Activated CD8-positive, alpha-beta memory T cell treated with anti-CD3 and anti-CD28 coated beads, Interleukin-2, amount 50 U/mL, for 48 hours (primary cell): Measurements from ENCODE around the gene IRS4.

Experiments used
- DNase-seq: peaks from one replicate; pipeline ENCODE4 v3.0.0-alpha.2; 2020

The IRS4 gene

DNA sequence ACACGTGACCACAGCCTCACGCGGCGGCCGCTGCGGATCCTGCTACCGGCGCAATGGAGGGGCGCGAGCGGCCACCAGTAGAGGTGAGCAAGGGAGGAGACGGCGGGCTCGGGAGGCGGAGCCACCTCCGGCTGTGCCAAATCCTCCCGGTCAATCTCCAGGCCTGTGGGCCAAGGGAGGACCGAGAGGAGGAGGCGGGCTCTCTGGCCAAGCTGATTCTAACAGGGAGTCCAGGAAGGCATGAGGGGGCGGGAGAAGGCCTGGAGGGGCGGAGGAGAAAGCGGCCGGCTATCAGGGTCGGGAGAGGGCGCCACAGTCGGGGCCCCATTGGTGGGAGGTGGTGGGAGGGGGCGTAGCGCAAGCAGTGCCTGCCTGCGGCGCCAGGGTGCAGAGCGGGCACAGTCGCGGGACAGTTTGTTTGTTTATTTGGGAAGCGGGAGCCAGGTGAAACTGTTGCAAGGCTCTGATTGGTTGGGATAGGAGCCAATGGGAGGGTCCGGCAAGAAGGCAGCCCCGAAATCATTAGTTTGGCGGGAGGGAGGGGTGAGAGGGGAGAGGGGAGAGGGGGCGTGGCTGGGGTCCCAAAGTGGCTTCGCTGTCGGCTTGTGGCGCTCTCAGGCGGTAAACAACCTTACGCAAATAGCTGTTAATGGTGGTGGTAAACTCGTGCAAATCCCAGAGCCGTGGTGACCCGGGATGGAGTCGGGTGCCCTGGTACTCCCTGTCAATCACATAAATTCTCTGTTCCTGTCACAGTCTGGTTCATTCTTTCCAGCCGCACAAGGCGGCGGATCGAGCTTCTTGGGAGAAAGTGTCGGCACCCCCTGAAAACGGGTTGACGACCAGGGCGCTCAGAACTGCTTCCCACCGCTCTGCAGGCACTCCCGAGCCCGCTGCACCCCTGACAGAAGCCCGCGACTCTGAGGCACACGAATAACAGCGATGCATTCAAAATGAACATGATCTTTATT is at the start of gene IRS4:
TSS of gene IRS4 (minus strand) at position 55 of the 971 bp plus-strand sequence.
- DNase-seq: no peak

- no peak for DNase-seq
Measured at GRCh38 chrX:108772549-108772948, 36.2 kb upstream of the IRS4 start.

DNA sequence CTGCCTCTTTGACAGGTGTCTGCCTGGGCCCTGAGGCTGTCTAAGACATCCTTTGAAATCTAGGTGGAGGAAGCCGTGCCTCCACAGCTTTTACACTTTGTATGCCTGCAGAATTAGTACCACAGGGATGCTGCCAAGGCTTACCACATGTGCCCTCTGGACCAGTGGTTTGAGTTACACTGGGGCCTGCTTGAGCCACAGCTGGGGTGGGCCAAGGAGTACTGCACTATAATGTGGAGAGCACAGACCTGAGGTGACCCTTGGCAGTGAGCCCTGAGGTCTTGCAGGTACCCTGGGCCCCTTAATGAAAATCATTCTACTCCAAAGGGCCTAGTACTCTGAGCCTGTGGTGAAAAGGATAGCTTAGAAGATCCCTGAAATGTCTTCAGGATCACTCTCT is 27.2 kb upstream of the IRS4 start:
- DNase-seq: no peak

- no peak for DNase-seq
Measured at GRCh38 chrX:108740299-108740774, 4.0 kb upstream of the IRS4 start.

DNA sequence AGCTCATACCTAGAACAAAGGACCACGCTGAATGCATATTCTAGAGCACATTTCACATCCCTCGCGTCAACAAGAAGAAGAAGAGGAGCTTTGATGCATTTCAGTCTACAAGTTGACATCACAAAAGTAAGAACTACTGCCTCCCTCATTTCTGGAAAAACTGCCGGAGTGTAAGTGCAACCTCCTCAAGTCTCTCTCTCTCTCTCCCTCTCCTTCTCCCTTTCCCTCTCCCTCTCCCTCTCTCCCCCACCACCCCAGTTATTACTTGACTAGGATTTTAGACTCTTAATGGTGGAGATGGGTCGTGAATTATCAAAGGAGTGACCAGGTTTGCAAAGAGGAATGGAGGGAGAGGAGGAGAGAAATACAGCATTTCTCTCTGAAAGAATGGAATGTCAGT is 1.4 kb upstream of the IRS4 start:
- DNase-seq: no peak

DNA sequence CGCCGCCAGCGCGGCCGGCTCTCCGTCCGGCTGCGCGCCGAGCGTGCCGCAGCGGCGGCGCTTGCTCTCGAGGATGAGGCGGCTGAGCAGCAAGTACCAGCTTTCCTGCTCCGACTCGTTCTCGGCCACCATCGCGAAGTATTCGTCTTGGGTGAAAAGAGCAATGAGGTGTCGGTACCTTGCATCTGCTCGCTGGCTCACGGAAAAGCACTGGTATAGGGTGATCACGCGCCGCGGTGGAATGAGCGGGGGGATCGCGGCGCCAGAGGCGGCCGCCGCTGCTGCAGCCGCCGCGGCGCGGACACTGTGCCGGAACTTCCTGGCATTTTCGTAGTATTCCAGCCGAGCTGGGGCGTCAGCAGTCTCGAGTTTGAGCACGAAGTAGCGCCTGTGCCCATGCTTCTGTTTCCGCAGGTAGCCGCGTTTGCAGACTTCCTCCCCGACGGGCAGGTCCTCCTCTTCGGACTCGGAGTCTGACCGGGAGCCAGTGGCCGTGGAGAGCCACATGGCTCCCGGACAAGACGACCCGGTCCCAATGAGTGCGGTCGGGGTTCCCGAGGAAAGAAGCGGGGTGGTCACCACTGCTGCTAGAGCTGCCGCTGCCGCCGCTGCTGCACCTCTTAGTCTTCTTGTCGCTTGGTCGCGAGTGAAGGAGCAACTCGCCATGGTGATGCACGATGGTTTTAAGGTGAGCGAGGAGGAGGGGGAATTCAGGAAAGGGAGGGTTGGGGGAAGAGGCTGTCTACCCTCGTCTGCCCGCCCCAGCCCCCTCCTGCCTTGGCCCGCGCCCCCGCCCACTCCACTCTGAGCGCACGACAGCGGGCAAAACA is 469 bp downstream of the IRS4 start:
- no peak for DNase-seq

GRCh38 chrX:108735091-108735678 is 1.2 kb downstream of the IRS4 start:
- DNase-seq: no peak

DNA sequence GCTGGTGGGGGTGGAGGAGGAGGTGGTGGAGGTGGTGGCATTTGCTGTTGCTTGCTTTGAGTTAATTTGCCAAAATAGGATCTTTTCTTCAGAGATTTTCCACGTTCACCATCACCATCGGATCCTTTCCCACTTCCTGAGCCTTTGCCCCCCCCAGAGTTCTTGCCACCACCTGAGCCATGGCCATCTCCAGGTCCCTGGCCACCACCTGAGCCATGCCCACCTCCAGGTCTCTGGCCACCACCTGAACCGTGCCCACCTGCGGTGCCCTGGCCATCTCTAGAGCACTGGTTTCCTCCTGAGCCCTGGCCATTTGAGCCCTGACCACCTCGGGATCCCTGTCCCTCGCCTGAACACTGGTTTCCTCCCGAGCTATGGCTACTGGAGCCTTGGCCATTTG is 1.9 kb downstream of the IRS4 start:
- no peak for DNase-seq

- no peak for DNase-seq
Measured at GRCh38 chrX:108732630-108733321, 3.6 kb downstream of the IRS4 start.

DNA sequence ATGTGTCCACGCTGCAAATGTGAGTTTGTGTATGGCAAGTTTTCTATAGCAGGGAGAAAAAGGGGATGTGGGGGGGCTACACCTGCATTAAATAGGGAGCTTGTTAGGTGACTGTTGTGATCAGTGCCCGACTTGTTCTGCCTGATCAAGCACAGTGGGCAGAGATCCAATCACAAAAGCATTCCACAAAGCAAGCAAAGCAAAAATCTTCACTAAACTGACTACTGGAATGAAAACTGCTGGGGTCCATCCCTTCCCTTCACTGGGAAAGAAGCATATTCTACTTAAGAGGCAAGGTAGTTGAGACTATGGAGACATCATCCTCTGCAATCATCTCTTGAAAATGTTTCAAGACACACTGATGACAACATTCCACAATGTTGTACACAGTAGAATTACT is 5.2 kb downstream of the IRS4 start:
- DNase-seq: no peak

- no peak for DNase-seq
Measured at GRCh38 chrX:108726748-108727147, 9.6 kb downstream of the IRS4 start.

DNA sequence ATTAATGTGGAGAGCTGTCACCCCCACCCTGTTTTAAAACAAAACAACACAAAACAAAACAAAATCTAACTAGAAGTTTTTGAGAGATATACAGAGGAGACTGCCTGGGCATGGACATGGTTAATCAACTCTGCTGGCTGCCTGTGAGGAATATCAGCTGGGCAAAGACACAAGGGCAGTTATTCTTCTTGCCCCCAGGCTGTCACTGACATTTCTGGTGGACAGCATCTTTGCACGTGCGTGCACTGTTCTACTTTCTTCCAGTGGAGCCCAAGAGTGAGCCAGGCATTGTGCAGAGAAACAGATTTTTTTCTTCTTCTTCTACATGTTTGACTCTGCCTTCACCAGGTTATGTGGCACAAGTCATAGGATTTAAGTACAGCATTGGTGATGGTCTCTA is 13.8 kb downstream of the IRS4 start:
- DNase-seq: no peak

GRCh38 chrX:108712886-108713285 is 23.5 kb downstream of the IRS4 start:
- no peak for DNase-seq

DNA sequence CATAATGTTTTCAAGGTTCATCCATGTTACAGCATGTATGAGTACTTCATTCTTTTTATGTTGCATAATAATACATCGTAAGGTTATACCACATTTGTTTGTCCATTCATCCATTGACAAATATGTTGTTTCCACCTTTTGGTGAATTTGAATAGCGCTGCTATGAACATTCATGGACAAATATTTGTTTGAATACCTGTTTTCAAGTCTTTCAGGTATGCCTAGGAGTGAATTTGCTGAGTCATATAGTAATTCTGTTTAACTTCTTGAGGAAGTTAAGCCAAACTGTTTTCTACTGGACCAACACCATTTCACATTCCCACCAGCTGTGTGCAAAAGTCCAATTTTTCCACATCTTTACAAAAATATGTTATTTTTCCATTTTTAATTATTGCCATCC is 31.5 kb downstream of the IRS4 start:
- no peak for DNase-seq

- no peak for DNase-seq
Measured at GRCh38 chrX:108702530-108702929, 33.8 kb downstream of the IRS4 start.

GRCh38 chrX:108701633-108702032 is 34.7 kb downstream of the IRS4 start:
- no peak for DNase-seq

DNA sequence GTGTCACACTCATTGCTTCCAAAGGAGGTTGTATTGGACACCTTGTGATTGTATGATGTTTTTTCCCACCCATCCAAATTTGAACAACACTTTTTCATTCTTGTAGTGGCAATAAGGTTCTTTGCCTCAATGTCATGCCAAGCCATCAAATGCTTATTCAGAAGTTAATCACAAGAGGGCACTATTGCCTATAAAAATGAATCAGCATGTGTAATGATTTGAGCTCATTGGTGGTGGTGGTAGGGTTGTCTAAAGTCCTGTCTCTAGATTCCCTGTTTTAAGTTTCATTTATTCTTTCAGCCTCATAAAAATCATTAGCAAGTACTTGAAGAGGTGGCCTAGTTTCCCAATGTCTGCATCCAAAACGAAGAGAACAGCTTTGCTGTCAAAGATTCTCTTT is 37.0 kb downstream of the IRS4 start:
- DNase-seq: no peak

- DNase-seq: no peak
Measured at GRCh38 chrX:108696690-108697089, 39.7 kb downstream of the IRS4 start.
